ENCODE data around the gene FAAH2. TPM values are rescaled to one million over a fixed set of nuclear protein-coding genes. Genes with fewer than 3 reads are reported as not detected.

Gene FAAH2, protein sequence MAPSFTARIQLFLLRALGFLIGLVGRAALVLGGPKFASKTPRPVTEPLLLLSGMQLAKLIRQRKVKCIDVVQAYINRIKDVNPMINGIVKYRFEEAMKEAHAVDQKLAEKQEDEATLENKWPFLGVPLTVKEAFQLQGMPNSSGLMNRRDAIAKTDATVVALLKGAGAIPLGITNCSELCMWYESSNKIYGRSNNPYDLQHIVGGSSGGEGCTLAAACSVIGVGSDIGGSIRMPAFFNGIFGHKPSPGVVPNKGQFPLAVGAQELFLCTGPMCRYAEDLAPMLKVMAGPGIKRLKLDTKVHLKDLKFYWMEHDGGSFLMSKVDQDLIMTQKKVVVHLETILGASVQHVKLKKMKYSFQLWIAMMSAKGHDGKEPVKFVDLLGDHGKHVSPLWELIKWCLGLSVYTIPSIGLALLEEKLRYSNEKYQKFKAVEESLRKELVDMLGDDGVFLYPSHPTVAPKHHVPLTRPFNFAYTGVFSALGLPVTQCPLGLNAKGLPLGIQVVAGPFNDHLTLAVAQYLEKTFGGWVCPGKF
- total RNA-seq: 10 to 100 TPM in 1 of 3 donors, 1 to 10 TPM in 2; 4.7 to 11.6 (median 7.2) TPM
- long read RNA-seq, donor 1, partial matches to known transcripts: 0 of 1 reads
- long read RNA-seq, donor 1, other reads (novel, unspliced or antisense): 1 of 1 reads
- long read RNA-seq, donor 2, partial matches to known transcripts: 1 of 6 reads
- long read RNA-seq, donor 2, other reads (novel, unspliced or antisense): 2 of 6 reads

DNA sequence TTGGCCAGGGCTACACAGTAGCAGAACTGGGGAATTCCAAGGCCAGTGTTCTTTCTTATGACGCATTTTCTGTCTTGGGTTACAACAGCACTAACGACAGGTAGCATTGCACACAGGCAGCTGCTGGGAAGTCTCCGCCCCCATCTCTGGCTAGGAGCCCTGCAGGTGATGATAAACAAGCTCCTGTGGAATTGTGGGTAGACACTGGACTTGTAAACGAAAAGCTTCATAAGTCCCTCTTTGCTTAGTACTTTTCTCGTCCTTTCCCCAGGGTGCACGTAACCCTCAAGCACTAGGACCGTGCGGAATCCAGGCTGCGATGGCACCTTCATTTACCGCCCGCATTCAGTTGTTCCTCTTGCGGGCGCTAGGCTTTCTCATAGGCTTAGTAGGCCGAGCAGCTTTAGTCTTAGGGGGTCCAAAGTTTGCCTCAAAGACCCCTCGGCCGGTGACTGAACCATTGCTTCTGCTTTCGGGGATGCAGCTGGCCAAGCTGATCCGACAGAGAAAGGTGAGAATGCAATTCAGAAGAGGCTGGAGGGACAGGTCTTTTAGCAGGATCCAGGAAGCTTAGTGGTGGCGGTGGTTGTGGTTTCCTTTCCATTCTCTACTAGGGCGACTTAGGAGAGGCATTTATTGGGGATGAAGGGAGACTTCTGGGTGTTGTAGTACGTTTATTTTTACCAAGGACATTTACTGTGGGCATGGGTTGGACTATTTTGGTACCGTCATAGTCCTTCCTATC lies at the start of gene FAAH2:
TSS of gene FAAH2 (plus strand) at position 200 of the 745 bp plus-strand sequence. CDS start at position 320, 120 bp downstream.
- intact Hi-C loops (cut with DNase I, micrococcal nuclease): no loop called here
- no peak within 1 kb of the TSS for H3K4me3 ChIP-seq
- TF ChIP-seq, protein P1, sequence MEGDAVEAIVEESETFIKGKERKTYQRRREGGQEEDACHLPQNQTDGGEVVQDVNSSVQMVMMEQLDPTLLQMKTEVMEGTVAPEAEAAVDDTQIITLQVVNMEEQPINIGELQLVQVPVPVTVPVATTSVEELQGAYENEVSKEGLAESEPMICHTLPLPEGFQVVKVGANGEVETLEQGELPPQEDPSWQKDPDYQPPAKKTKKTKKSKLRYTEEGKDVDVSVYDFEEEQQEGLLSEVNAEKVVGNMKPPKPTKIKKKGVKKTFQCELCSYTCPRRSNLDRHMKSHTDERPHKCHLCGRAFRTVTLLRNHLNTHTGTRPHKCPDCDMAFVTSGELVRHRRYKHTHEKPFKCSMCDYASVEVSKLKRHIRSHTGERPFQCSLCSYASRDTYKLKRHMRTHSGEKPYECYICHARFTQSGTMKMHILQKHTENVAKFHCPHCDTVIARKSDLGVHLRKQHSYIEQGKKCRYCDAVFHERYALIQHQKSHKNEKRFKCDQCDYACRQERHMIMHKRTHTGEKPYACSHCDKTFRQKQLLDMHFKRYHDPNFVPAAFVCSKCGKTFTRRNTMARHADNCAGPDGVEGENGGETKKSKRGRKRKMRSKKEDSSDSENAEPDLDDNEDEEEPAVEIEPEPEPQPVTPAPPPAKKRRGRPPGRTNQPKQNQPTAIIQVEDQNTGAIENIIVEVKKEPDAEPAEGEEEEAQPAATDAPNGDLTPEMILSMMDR (IDR thresholded peaks at IDR 0.05): no peak
- H3K36me3 ChIP-seq (ENCODE audit: low read depth): no peaks in the 10 kb centered on the region
- H3K9me3 ChIP-seq: no peaks in the 10 kb centered on the region
- DNase-seq: peak; percentile 73 to 82 (median 81)
- no peaks in the 10 kb centered on the region for H3K4me1 ChIP-seq (ENCODE audit: low read depth)
- ATAC-seq: peak; percentile 95

DNA sequence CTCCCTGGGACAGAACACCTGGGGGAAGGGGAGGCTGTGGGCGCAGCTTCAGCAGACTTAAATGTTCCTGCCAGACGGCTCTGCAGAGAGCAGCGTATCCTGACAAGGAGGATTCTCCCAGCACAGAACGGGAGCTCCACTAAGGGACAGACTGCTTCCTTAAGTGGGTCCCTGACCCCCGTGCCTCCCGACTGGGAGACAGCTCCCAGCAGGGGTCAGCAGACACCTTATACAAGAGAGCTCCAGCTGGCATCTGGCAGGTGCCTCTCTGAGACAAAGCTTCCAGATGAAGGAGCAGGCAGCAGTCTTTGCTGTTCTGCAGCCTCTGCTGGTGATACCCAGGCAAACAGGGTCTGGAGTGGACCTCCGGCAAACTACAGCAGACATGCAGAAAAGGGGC lies 44.5 kb upstream of the FAAH2 start:
- Histone ChIP-seq H3K4me3 (no peak overlapping the region), H3K36me3 (ENCODE audit: low read depth) (no peaks in the 10 kb centered on the region), H3K9me3 (no peaks in the 10 kb centered on the region), H3K4me1 (ENCODE audit: low read depth) (no peaks in the 10 kb centered on the region)
- intact Hi-C loops (cut with DNase I, micrococcal nuclease): no loop called here
- TF ChIP-seq, protein P1 (IDR thresholded peaks at IDR 0.05): no peak
- no peak for ATAC-seq
- no peak for DNase-seq

DNA sequence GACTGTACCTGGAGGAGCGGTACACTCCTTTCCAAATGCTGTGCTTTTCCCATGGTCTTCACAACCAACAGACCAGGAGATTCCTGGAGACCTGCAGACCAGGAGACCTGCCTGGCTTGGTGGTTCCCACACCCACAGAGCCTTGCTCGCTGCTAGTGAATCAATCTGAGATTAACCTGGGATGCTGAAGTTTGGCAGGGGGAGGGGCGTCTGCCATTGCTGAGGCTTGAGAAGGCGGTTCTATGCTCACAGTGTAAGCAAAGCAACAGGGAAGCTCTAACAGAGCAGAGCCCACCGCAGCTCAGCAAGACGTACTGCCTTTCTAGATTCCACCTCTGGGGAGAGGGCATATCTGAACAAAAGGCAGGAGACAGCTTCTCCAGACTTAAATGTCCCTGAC lies 34.5 kb upstream of the FAAH2 start:
- intact Hi-C loops (cut with DNase I, micrococcal nuclease): no loop called here
- TF ChIP-seq, protein P1 (IDR thresholded peaks at IDR 0.05): no peak
- Histone ChIP-seq H3K9me3 (peaks cover 34% of the 10 kb centered on the region), H3K4me1 (ENCODE audit: low read depth) (no peaks in the 10 kb centered on the region), H3K4me3 (no peak overlapping the region), H3K36me3 (ENCODE audit: low read depth) (no peaks in the 10 kb centered on the region)
- no peak for DNase-seq
- no peak for ATAC-seq

DNA sequence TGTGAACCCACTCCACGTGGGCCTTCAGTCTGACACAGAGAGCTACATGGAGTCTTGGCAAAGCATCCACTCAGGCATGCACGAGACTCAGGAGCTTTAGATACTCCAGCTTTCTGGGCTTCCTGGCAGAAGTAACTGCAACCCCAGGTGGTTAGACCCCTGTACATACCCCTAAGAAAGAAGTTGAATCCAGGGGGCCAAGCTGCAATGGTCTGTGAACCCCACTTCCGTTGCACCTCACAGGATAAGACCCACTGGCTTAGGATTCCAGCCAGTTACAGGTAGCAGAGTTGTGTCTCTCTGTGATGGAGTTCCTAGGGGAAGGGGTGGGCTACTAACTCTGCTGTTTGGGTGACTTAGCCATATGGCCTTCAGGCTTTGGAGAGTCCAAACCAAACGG lies 21.4 kb upstream of the FAAH2 start:
- DNase-seq: no peak
- no peaks in the 10 kb centered on the region for H3K4me1 ChIP-seq (ENCODE audit: low read depth)
- H3K9me3 ChIP-seq: no peaks in the 10 kb centered on the region
- ATAC-seq: no peak
- intact Hi-C loops (cut with DNase I, micrococcal nuclease): no loop called here
- no peak overlapping the region for H3K4me3 ChIP-seq
- TF ChIP-seq, protein P1 (IDR thresholded peaks at IDR 0.05): no peak
- H3K36me3 ChIP-seq (ENCODE audit: low read depth): no peaks in the 10 kb centered on the region

DNA sequence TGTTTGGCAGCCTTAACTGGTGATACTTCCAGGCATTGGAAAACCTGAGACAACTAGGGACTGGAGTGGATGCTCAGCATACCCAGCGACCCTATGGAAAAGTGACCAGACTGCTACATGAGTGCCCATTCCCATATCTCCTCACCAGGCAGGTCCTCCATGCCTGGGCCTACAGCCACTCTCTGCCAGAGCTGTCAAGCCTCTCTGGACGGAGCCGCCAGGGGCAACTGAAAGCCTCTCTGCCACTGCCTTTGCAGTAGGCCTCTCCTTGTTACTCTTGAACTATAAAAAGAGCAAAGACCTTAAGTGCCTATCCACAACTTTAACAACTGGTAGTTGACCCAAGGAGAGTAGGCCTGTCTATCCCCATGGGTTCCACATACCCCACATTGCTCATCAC lies 20.2 kb upstream of the FAAH2 start:
- Histone ChIP-seq H3K4me3 (no peak overlapping the region), H3K4me1 (ENCODE audit: low read depth) (no peaks in the 10 kb centered on the region), H3K36me3 (ENCODE audit: low read depth) (no peaks in the 10 kb centered on the region), H3K9me3 (no peaks in the 10 kb centered on the region)
- ATAC-seq (no peak), DNase-seq (no peak)
- TF ChIP-seq, protein P1 (IDR thresholded peaks at IDR 0.05): no peak
- intact Hi-C loops (cut with DNase I, micrococcal nuclease): no loop called here
